GM12878 (cell line): ENCODE results near the gene UCHL5. TPM values are rescaled to one million over a fixed set of nuclear protein-coding genes. Genes with fewer than 3 reads are reported as not detected.
A peak's percentile ranks its signal among the peaks of the same experiment; 100 is the strongest.

Source experiments
- ATAC-seq: fragments of 200-7000 bp; cut with Tn5 transposase; 3 replicates; pipeline ENCODE4 v1.9.1; 2020; ENCODE audit warnings: mild to moderate bottlenecking, moderate library complexity
- BruUV-seq: library from RNA; stranded (reverse); fragments of 400-500 nt; replicated peaks from 2 replicates; lab custom pipeline; 2021; lab: Mats Ljungman, UMichigan
- CTCF ChIA-PET: fragments of 300-600 bp; sonication (Branson Sonifier 250); formaldehyde crosslinking; extraction: SDS; loops from one replicate; lab custom pipeline; 2021; ENCODE audit warnings: inconsistent platforms; lab: Yijun Ruan, JAX
- POLR2A ChIA-PET: fragments of 350-600 bp; formaldehyde crosslinking; extraction: SDS; loops from one replicate; lab custom pipeline; 2021; ENCODE audit warnings: inconsistent platforms; lab: Charles Lee
- RAD21 ChIA-PET: fragments of 300-600 bp; sonication (Branson Sonifier 250); formaldehyde crosslinking; loops from one replicate; lab custom pipeline; 2023; ENCODE audit warnings: antibody characterized with exemption; ENCODE audit not compliant: unreplicated experiment; lab: Charles Lee
- SMC1A ChIA-PET: fragments of 300-600 bp; sonication (Branson Sonifier 250); formaldehyde crosslinking; loops from one replicate; lab custom pipeline; 2023; ENCODE audit not compliant: unreplicated experiment, uncharacterized antibody; lab: Charles Lee
- DNase-seq: peaks from one replicate; pipeline ENCODE4 v3.0.0-alpha.2; 2011; ENCODE audit warnings: low read depth, low spot score
- FAIRE-seq: peaks from 3 replicates; lab custom pipeline; 2011; peaks lifted over from hg19 to GRCh38; lab: Jason Lieb, UNC
- H2AFZ ChIP-seq: 2 replicates; pipeline ENCODE4 v1.6.0; 2011; ENCODE audit warnings: low read depth, low read length, control low read depth; ENCODE audit not compliant: control insufficient read depth
- H3K27ac ChIP-seq: 2 replicates; pipeline ENCODE4 v1.5.1; 2011; ENCODE audit warnings: control low read depth; ENCODE audit not compliant: control insufficient read depth, insufficient read depth
- H3K27me3 ChIP-seq, 2 experiments: replicated peaks in 1 of 2; 2 replicates each; pipeline versions ENCODE4 v1.6.0 to v1.6.1; 2011; ENCODE audit warnings: low read length in 1 of 2; ENCODE audit not compliant: control insufficient read depth in 2 of 2, insufficient read depth in 2 of 2
- H3K36me3 ChIP-seq, 2 experiments: 2 replicates each; pipeline ENCODE4 v1.5.1; 2011; ENCODE audit warnings: low read length in 1 of 2; ENCODE audit not compliant: control insufficient read depth in 2 of 2, insufficient read depth in 2 of 2
- H3K4me1 ChIP-seq: 2 replicates; pipeline ENCODE4 v1.6.1; 2011; ENCODE audit warnings: mild to moderate bottlenecking, low read length, moderate library complexity, mixed read lengths; ENCODE audit not compliant: control insufficient read depth, insufficient read depth
- H3K4me2 ChIP-seq: 2 replicates; pipeline ENCODE4 v1.6.0; 2011; ENCODE audit warnings: control low read depth; ENCODE audit not compliant: control insufficient read depth, insufficient read depth
- H3K4me3 ChIP-seq: fragments of 200-600 bp; sonication (generic); 2 replicates; pipeline ENCODE4 v1.5.1; 2016
- H3K79me2 ChIP-seq: 2 replicates; pipeline ENCODE4 v1.6.0; 2011; ENCODE audit warnings: low read length; ENCODE audit not compliant: control insufficient read depth, insufficient read depth
- H3K9ac ChIP-seq: 2 replicates; pipeline ENCODE4 v1.8.0; 2011; ENCODE audit warnings: low read length, control low read depth, mixed read lengths; ENCODE audit not compliant: control insufficient read depth, insufficient read depth
- H3K9me3 ChIP-seq: replicated peaks from 3 replicates; pipeline ENCODE4 v1.5.1; 2011; ENCODE audit warnings: mild to moderate bottlenecking, low read length; ENCODE audit not compliant: control insufficient read depth, insufficient read depth
- H4K20me1 ChIP-seq: 2 replicates; pipeline ENCODE4 v1.6.0; 2011; ENCODE audit not compliant: control insufficient read depth, insufficient read depth
- ATF2 ChIP-seq: IDR thresholded peaks from 2 replicates; pipeline ENCODE4 v1.6.1; 2012; ENCODE audit warnings: low read length, inconsistent platforms
- ATF7 ChIP-seq: fragments of 450-650 bp; IDR thresholded peaks from 2 replicates; pipeline ENCODE4 v1.6.1; 2016; ENCODE audit warnings: low read depth, mild to moderate bottlenecking
- BACH1 ChIP-seq: fragments of 450-650 bp; IDR thresholded peaks from 2 replicates; pipeline ENCODE4 v1.6.1; 2017; ENCODE audit warnings: mild to moderate bottlenecking, borderline replicate concordance
- BHLHE40 ChIP-seq, 2 experiments: fragments of 450-650 bp in 1 of 2; IDR thresholded peaks; 2 replicates each; pipeline ENCODE4 v1.6.1; 2011 to 2017; ENCODE audit warnings: low read depth in 2 of 2, borderline replicate concordance in 1 of 2, improper control_type of control experiment in 1 of 2, low read length in 1 of 2, mild to moderate bottlenecking in 1 of 2
- CBX5 ChIP-seq: sonication (generic); IDR thresholded peaks from 2 replicates; pipeline ENCODE4 v1.6.1; 2016; ENCODE audit warnings: low read depth, moderate library complexity, mild to moderate bottlenecking, inconsistent platforms
- E2F8 ChIP-seq: fragments of 450-650 bp; IDR thresholded peaks from 2 replicates; pipeline ENCODE4 v1.6.1; 2018; ENCODE audit warnings: mild to moderate bottlenecking, low read depth, moderate library complexity; ENCODE audit not compliant: partially characterized antibody
- GATAD2B ChIP-seq: fragments of 450-650 bp; conservative IDR thresholded peaks from 2 replicates; pipeline ENCODE4 v1.6.1; 2017; ENCODE audit warnings: low read depth, mild to moderate bottlenecking, moderate library complexity
- HCFC1 ChIP-seq: fragments of 150-350 bp; IDR thresholded peaks from 2 replicates; pipeline ENCODE4 v1.6.1; 2014; ENCODE audit warnings: low read length
- IRF4 ChIP-seq: IDR thresholded peaks from 2 replicates; pipeline ENCODE4 v1.6.1; 2011; ENCODE audit warnings: low read depth, low read length
- JUNB ChIP-seq: IDR thresholded peaks from 2 replicates; pipeline ENCODE4 v1.6.1; 2016; ENCODE audit warnings: antibody characterized with exemption, mild to moderate bottlenecking
- KLF5 ChIP-seq: fragments of 450-650 bp; IDR thresholded peaks from 2 replicates; pipeline ENCODE4 v1.6.1; 2014; ENCODE audit warnings: mild to moderate bottlenecking; ENCODE audit not compliant: partially characterized antibody
- MTA2 ChIP-seq: fragments of 450-650 bp; IDR thresholded peaks from 2 replicates; pipeline ENCODE4 v1.6.1; 2016; ENCODE audit warnings: low read depth, mild to moderate bottlenecking, moderate library complexity
- MYC ChIP-seq: IDR thresholded peaks from 2 replicates; pipeline ENCODE4 v1.6.1; 2011; ENCODE audit warnings: mild to moderate bottlenecking, low read length, moderate library complexity, inconsistent platforms; ENCODE audit not compliant: insufficient read depth, insufficient replicate concordance, insufficient read length, severe bottlenecking
- SPI1 ChIP-seq: IDR thresholded peaks from 2 replicates; pipeline ENCODE4 v1.6.1; 2011; ENCODE audit warnings: low read depth, mild to moderate bottlenecking, low read length, moderate library complexity, borderline replicate concordance; ENCODE audit not compliant: insufficient read depth
- STAT3 ChIP-seq: IDR thresholded peaks from 2 replicates; pipeline ENCODE4 v1.6.1; 2011; ENCODE audit warnings: low read depth, low read length, improper control_type of control experiment
- WGBS: methylation state at CpG from one replicate; pipeline ENCODE4 v1.1.6; 2016; ENCODE audit warnings: low lambda C conversion rate; ENCODE audit not compliant: insufficient replicate concordance, insufficient coverage; ENCODE audit errors: missing lambda C conversion rate; 5-methylcytosine and 5-hydroxymethylcytosine counted together
- in situ Hi-C: fragments of 300-500 bp; cut with MboI; formaldehyde crosslinking; loops from 9 replicates; pipeline ENCODE4 v1.14.3; 2018; ENCODE audit warnings: mixed read lengths
- intact Hi-C: fragments of 100-400 bp; cut with micrococcal nuclease; formaldehyde crosslinking; loops from one replicate; pipeline ENCODE4 v1.14.2; 2022; ENCODE audit not compliant: unreplicated experiment
- polyA plus RNA-seq, 11 experiments: library from polyadenylated mRNA; depleted of rRNA in 4 of 11; unstranded in 6 of 11; stranded (reverse) in 5 of 11; fragments of >200 nt; fragmentation: Nextera tagmentation in 4 of 11; fragmentation: Illumina TruSeq in 1 of 11; extraction: Ambion mirVana in 4 of 11; extraction: Trizol in 1 of 11; gene quantifications; 1 replicate in 1 of 11; 2 replicates in 10 of 11; pipeline versions ENCODE4 v1.2.1 to v1.2.3, GENCODE V29; 2011 to 2016; ENCODE audit warnings: inconsistent platforms in 2 of 11, missing spikeins in 2 of 11, low read depth in 1 of 11
- total RNA-seq, 4 experiments: library from RNA; depleted of rRNA in 3 of 4; stranded (reverse); fragments of >200 nt in 3 of 4; fragmentation: Illumina TruSeq in 1 of 4; extraction: Trizol in 1 of 4; gene quantifications; 2 replicates each; pipeline versions ENCODE4 v1.2.1 to v1.2.3, GENCODE V29; 2013 to 2021

Gene UCHL5
- total and polyA plus RNA-seq, 10 of the 15 experiments (the other 5 are each of a cell fraction or from before 2014, with no cell fraction given), result 30.1 to 179 (median 60.1) TPM

GRCh38 chr1:192966073-192966472 is 93.1 kb downstream of the UCHL5 start:
- in situ Hi-C loops, result no loop called here
- TF ChIP-seq GATAD2B, result no peak
- no peak for TF ChIP-seq KLF5
- TF ChIP-seq BACH1, result no peak
- TF ChIP-seq, all 136 proteins: peak for 0
- no peak for DNase-seq
- Histone ChIP-seq H3K27ac (no peak overlapping the region), H4K20me1 (no peaks in the 10 kb centered on the region), H3K36me3 (no peaks in the 10 kb centered on the region), H3K4me3 (no peak overlapping the region), H3K27me3 (no peaks in the 10 kb centered on the region), H3K4me1 (no peaks in the 10 kb centered on the region), H3K9ac (no peak overlapping the region), H3K79me2 (no peaks in the 10 kb centered on the region), H3K9me3 (no peaks in the 10 kb centered on the region), H2AFZ (no peak overlapping the region), H3K4me2 (no peak overlapping the region)
- intact Hi-C loops, result no loop called here
- POLR2A ChIA-PET, result no interaction called here
- no TSS peak for BruUV-seq
- CTCF ChIA-PET, result no interaction called here
- RAD21 ChIA-PET, result no interaction called here
- SMC1A ChIA-PET, result interaction anchor here (1.2 kb wide), 1 partner anchor 16 kb away, joined by 3 read pairs; no protein-coding TSS in a partner anchor
- no peak for FAIRE-seq
- ATAC-seq, result peak; percentile 43; the same call in 1 of the 3 replicates
- 3% methylated on average over 2 of the region's 2 CpGs for WGBS

- Histone ChIP-seq H2AFZ (no peak overlapping the region), H3K27ac (no peak overlapping the region), H3K9ac (no peak overlapping the region), H3K4me3 (no peak overlapping the region), H3K4me2 (no peak overlapping the region), H4K20me1 (no peaks in the 10 kb centered on the region), H3K4me1 (no peaks in the 10 kb centered on the region), H3K36me3 (no peaks in the 10 kb centered on the region), H3K9me3 (no peaks in the 10 kb centered on the region), H3K27me3 (no peaks in the 10 kb centered on the region), H3K79me2 (no peaks in the 10 kb centered on the region)
- in situ Hi-C loops (no loop called here), intact Hi-C loops (no loop called here)
- no peak for ATAC-seq
- no peak for FAIRE-seq
- BruUV-seq, result no TSS peak
- ChIA-PET RAD21 (no interaction called here), POLR2A (no interaction called here), CTCF (interaction anchor here (0.8 kb wide), 1 partner anchor 8 kb away, joined by 3 read pairs; no protein-coding TSS in a partner anchor), SMC1A (interaction anchor here (0.9 kb wide), 1 partner anchor 12 kb away, joined by 3 read pairs; no protein-coding TSS in a partner anchor)
- 94% methylated on average over 2 of the region's 2 CpGs for WGBS
- no peak for DNase-seq
- TF ChIP-seq JUNB (no peak), IRF4 (no peak), STAT3 (no peak), MTA2 (no peak), MYC (no peak), CBX5 (no peak), BHLHE40 (IDR thresholded peaks at IDR 0.05; ENCODE audit: borderline replicate concordance in 1 of 2, low read depth in 2 of 2, low read length in 1 of 2) (no peak), SPI1 (no peak), E2F8 (no peak), HCFC1 (no peak), ATF2 (no peak), ATF7 (no peak)
Measured at GRCh38 chr1:192962901-192963300, 96.3 kb downstream of the UCHL5 start.
